HepG2 (cell line): ENCODE measurements around the gene GRIK3.

Source experiments
- CC2D1A ChIP-seq: sonication (generic); formaldehyde crosslinking; IDR thresholded peaks from 2 replicates; pipeline ENCODE4 v1.8.1; 2023; ENCODE audit warnings: mild to moderate bottlenecking, missing genetic modification reagents
- CEBPG ChIP-seq: IDR thresholded peaks from 2 replicates; pipeline ENCODE4 v1.6.1; 2016
- CREB1 ChIP-seq, 2 experiments: fragments of 450-650 bp in 1 of 2; IDR thresholded peaks; 2 replicates each; pipeline ENCODE4 v1.6.1; 2016 to 2017; ENCODE audit warnings: control low read depth in 1 of 2, mild to moderate bottlenecking in 1 of 2, missing compliant biosample characterization in 1 of 2, missing genetic modification characterization in 1 of 2
- FOXM1 ChIP-seq: sonication (generic); formaldehyde crosslinking; IDR thresholded peaks from 2 replicates; pipeline ENCODE4 v1.5.0; 2020; ENCODE audit warnings: missing genetic modification reagents
- KDM4B ChIP-seq: sonication (generic); formaldehyde crosslinking; IDR thresholded peaks from 2 replicates; pipeline ENCODE4 v1.4.0; 2020; ENCODE audit warnings: missing genetic modification reagents
- MTA3 ChIP-seq: sonication (generic); formaldehyde crosslinking; IDR thresholded peaks from 2 replicates; pipeline ENCODE4 v1.4.0; 2020; ENCODE audit warnings: missing genetic modification reagents
- NAIF1 ChIP-seq: sonication (generic); formaldehyde crosslinking; IDR thresholded peaks from 2 replicates; pipeline ENCODE4 v1.5.0; 2020; ENCODE audit warnings: mild to moderate bottlenecking, missing genetic modification reagents, borderline replicate concordance
- NFYB ChIP-seq: sonication (generic); formaldehyde crosslinking; IDR thresholded peaks from 2 replicates; pipeline ENCODE4 v1.4.0; 2020; ENCODE audit warnings: missing genetic modification reagents
- RAD21 ChIP-seq: fragments of 450-650 bp; formaldehyde crosslinking; IDR thresholded peaks from 2 replicates; pipeline ENCODE4 v1.5.0; 2020; ENCODE audit warnings: mild to moderate bottlenecking
- SMARCE1 ChIP-seq: fragments of 450-650 bp; IDR thresholded peaks from 2 replicates; pipeline ENCODE4 v1.6.1; 2017; ENCODE audit warnings: borderline replicate concordance
- TCF12 ChIP-seq, 2 experiments: fragments of 450-650 bp in 1 of 2; sonication (generic) in 1 of 2; formaldehyde crosslinking in 1 of 2; IDR thresholded peaks; 2 replicates each; pipeline versions ENCODE4 v1.6.1 to v1.8.0; 2017 to 2022; ENCODE audit warnings: antibody characterized with exemption in 1 of 2, mild to moderate bottlenecking in 1 of 2, missing genetic modification reagents in 1 of 2, moderate library complexity in 1 of 2
- ZNF17 ChIP-seq: sonication (generic); formaldehyde crosslinking; IDR thresholded peaks from 2 replicates; pipeline ENCODE4 v1.5.0; 2020; ENCODE audit warnings: mild to moderate bottlenecking, missing genetic modification reagents
- TF ChIP-seq, protein P1 (sequence below): sonication (generic); formaldehyde crosslinking; IDR thresholded peaks from 2 replicates; pipeline ENCODE4 v1.5.0; 2020; ENCODE audit warnings: mild to moderate bottlenecking, missing genetic modification reagents, moderate library complexity
- TF ChIP-seq, protein P2 (sequence below): sonication (generic); formaldehyde crosslinking; IDR thresholded peaks from 2 replicates; pipeline ENCODE4 v1.5.1; 2020; ENCODE audit warnings: mild to moderate bottlenecking, missing genetic modification reagents, moderate library complexity

DNA sequence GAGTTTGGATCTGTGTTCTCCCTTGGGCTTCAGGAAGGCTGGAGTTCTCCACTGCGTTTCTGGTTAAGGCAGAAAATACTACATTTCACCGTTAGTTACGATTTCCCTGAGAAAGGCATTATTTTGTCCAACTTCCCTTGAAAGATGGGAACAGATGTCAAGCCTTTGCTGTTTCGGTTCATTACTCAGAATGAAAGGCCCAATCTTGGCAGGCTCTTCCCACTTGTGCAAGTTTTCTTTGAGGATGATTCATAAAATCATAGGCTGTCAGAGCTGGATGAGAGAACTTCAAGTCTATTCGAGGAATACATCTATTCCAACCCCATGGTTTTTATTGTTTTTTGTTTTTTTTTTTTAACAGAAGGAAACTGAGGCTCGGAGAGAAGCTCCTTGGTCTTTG lies 205.2 kb downstream of the GRIK3 start:
- TF ChIP-seq CEBPG (CRISPR knock-in tag) (no peak), KDM4B (CRISPR knock-in tag) (no peak), CREB1 (IDR thresholded peaks at IDR 0.05) (no peak), CREB1 (CRISPR knock-in tag; IDR thresholded peaks at IDR 0.05) (no peak), RAD21 (no peak), NFYB (no peak), MTA3 (CRISPR knock-in tag) (no peak), SMARCE1 (no peak), FOXM1 (no peak), CC2D1A (CRISPR knock-in tag) (no peak), ZNF17 (CRISPR knock-in tag) (no peak), NAIF1 (CRISPR knock-in tag) (no peak), TCF12 (IDR thresholded peaks at IDR 0.05) (no peak), TCF12 (CRISPR knock-in tag; IDR thresholded peaks at IDR 0.05) (no peak)
- TF ChIP-seq, protein P1, sequence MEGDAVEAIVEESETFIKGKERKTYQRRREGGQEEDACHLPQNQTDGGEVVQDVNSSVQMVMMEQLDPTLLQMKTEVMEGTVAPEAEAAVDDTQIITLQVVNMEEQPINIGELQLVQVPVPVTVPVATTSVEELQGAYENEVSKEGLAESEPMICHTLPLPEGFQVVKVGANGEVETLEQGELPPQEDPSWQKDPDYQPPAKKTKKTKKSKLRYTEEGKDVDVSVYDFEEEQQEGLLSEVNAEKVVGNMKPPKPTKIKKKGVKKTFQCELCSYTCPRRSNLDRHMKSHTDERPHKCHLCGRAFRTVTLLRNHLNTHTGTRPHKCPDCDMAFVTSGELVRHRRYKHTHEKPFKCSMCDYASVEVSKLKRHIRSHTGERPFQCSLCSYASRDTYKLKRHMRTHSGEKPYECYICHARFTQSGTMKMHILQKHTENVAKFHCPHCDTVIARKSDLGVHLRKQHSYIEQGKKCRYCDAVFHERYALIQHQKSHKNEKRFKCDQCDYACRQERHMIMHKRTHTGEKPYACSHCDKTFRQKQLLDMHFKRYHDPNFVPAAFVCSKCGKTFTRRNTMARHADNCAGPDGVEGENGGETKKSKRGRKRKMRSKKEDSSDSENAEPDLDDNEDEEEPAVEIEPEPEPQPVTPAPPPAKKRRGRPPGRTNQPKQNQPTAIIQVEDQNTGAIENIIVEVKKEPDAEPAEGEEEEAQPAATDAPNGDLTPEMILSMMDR: no peak
- TF ChIP-seq, protein P2, sequence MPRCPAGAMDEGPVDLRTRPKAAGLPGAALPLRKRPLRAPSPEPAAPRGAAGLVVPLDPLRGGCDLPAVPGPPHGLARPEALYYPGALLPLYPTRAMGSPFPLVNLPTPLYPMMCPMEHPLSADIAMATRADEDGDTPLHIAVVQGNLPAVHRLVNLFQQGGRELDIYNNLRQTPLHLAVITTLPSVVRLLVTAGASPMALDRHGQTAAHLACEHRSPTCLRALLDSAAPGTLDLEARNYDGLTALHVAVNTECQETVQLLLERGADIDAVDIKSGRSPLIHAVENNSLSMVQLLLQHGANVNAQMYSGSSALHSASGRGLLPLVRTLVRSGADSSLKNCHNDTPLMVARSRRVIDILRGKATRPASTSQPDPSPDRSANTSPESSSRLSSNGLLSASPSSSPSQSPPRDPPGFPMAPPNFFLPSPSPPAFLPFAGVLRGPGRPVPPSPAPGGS (CRISPR knock-in tag): no peak
